OCI-LY3 (cell line): ENCODE results near the gene ELFN1.

Experiments used
- H2AFZ ChIP-seq: fragments of 200-600, 300-600 bp; shearing (Covaris generic); 2 replicates; pipeline ENCODE4 v1.6.0; 2014; ENCODE audit warnings: antibody characterized with exemption, low read depth, low read length
- H3K27ac ChIP-seq: fragments of 200-600, 300-600 bp; sonication (generic); 2 replicates; pipeline ENCODE4 v1.5.1; 2014; ENCODE audit warnings: mild to moderate bottlenecking, low read length, moderate library complexity, mixed read lengths
- H3K27me3 ChIP-seq: fragments of 200-600, 300-600 bp; sonication (generic); 2 replicates; pipeline ENCODE4 v1.6.1; 2014; ENCODE audit warnings: low read depth, low read length, mixed read lengths
- H3K36me3 ChIP-seq: fragments of 200-600, 300-600 bp; sonication (generic); replicated peaks from 2 replicates; pipeline ENCODE3; 2014; ENCODE audit warnings: low read depth, low read length, mixed read lengths
- H3K4me1 ChIP-seq: fragments of 300-600, 200-600 bp; sonication (generic); 2 replicates; pipeline ENCODE4 v1.6.1; 2014; ENCODE audit warnings: low read length, mixed read lengths
- H3K4me2 ChIP-seq: fragments of 200-600, 300-600 bp; sonication (generic); 2 replicates; pipeline ENCODE4 v1.6.1; 2014; ENCODE audit warnings: low read length, mixed read lengths
- H3K4me3 ChIP-seq: fragments of 300-600, 200-600 bp; sonication (generic); 2 replicates; pipeline ENCODE4 v1.5.1; 2014; ENCODE audit warnings: antibody characterized with exemption, mild to moderate bottlenecking, low read length, moderate library complexity
- H3K79me2 ChIP-seq: fragments of 300-600, 200-600 bp; shearing (Covaris generic); 2 replicates; pipeline ENCODE4 v1.6.1; 2014; ENCODE audit warnings: mild to moderate bottlenecking, low read length, mixed read lengths
- H3K9ac ChIP-seq: fragments of 300-600, 200-600 bp; shearing (Covaris generic); 2 replicates; pipeline ENCODE4 v1.6.0; 2014; ENCODE audit warnings: mild to moderate bottlenecking, low read length, moderate library complexity
- H3K9me3 ChIP-seq: fragments of 200-600, 300-600 bp; shearing (Covaris generic); 2 replicates; pipeline ENCODE4 v1.6.1; 2014; ENCODE audit warnings: low read length, mixed read lengths; ENCODE audit not compliant: insufficient read depth
- H4K20me1 ChIP-seq: fragments of 200-600, 300-600 bp; sonication (generic); 2 replicates; pipeline ENCODE4 v1.6.1; 2016; ENCODE audit warnings: low read length, mixed read lengths; ENCODE audit not compliant: insufficient read depth
- EZH2phosphoT487 ChIP-seq: fragments of 200-600 bp; shearing (Covaris generic); IDR thresholded peaks from 2 replicates; pipeline ENCODE4 v1.6.1; 2018; ENCODE audit warnings: antibody characterized with exemption, mixed run types, low read depth
- TF ChIP-seq, protein P1 (sequence below): fragments of 200-600, 300-600 bp; sonication (generic); IDR thresholded peaks from 2 replicates; pipeline ENCODE4 v1.5.1; 2014; ENCODE audit warnings: antibody characterized with exemption, low read length, low read depth

ELFN1 gene

DNA sequence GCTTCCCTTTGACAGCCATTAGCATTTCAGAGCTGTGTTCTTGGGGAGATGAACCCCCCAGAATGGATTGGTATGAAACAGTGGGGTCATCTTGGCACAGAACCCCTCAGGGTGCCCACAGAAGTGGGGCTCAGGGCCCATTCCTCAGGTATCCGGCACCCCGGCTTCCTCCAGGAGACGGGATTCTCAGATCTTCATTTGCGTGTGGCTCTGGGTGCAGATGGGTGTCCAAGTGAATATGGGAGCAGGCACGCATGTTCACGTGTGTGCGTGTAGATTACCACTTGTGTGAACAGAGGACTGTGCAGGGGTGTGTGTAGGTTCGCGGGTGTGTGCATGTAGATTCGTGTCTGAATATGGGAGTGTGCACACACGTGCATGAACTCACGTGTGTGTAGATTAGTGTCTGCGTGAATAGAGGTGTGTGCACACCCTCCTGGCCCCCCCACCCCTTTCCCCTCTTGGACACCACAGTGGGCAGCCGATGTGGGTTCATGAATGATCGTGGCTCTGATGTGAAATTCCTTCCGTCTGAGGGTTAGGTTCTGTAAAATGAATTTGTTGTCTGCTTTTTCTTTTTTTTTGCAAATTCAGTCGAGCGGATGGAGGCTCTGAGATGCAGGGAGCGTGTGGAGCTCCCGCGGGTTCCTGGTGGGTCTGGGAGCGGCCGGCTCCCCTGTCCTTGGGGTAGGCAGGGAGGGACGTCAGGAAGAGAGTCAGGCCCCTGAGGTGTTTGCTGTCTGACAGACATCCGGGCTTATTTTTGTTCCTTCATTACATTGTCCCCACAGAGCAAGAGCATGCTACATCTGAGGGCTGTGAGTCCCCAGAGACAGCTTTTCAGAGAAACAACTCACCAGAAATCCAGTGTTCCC is 7.4 kb downstream of the ELFN1 start:
- Histone ChIP-seq H3K79me2 (no peaks in the 10 kb centered on the region), H3K4me2 (no peak overlapping the region), H4K20me1 (no peaks in the 10 kb centered on the region), H3K9ac (no peak overlapping the region), H3K4me1 (no peaks in the 10 kb centered on the region), H2AFZ (no peak overlapping the region), H3K9me3 (no peaks in the 10 kb centered on the region), H3K27ac (no peak overlapping the region), H3K4me3 (no peak overlapping the region), H3K27me3 (no peaks in the 10 kb centered on the region), H3K36me3 (no peaks in the 10 kb centered on the region)
- TF ChIP-seq EZH2phosphoT487, result no peak
- TF ChIP-seq, protein P1, sequence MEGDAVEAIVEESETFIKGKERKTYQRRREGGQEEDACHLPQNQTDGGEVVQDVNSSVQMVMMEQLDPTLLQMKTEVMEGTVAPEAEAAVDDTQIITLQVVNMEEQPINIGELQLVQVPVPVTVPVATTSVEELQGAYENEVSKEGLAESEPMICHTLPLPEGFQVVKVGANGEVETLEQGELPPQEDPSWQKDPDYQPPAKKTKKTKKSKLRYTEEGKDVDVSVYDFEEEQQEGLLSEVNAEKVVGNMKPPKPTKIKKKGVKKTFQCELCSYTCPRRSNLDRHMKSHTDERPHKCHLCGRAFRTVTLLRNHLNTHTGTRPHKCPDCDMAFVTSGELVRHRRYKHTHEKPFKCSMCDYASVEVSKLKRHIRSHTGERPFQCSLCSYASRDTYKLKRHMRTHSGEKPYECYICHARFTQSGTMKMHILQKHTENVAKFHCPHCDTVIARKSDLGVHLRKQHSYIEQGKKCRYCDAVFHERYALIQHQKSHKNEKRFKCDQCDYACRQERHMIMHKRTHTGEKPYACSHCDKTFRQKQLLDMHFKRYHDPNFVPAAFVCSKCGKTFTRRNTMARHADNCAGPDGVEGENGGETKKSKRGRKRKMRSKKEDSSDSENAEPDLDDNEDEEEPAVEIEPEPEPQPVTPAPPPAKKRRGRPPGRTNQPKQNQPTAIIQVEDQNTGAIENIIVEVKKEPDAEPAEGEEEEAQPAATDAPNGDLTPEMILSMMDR, result no peak

DNA sequence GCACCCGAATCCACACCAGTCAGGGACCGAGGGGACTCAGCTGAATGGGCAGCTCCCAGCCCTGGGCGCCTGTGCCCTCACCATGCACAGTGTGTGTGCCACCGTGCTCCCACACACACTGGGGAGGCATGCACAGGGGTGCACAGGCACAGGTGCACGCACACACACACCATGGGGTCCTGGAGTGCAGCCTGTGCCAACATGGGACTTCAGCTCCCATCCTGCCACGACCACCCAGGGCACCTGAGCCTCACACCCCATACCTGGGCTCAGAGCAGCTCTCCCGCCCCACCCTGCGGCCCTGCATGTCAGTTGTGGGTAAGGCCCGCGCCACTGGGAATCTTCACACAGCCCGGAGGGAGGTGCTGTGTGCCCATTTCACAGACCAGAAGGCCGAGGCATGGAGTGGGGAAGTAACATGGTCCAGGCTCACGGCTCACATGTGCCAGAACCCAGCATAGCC is 8.0 kb downstream of the ELFN1 start:
- Histone ChIP-seq H3K27ac (no peak overlapping the region), H3K79me2 (no peaks in the 10 kb centered on the region), H3K9me3 (no peaks in the 10 kb centered on the region), H2AFZ (no peak overlapping the region), H3K36me3 (no peaks in the 10 kb centered on the region), H3K9ac (no peak overlapping the region), H3K27me3 (no peaks in the 10 kb centered on the region), H4K20me1 (no peaks in the 10 kb centered on the region), H3K4me1 (no peaks in the 10 kb centered on the region), H3K4me2 (no peak overlapping the region), H3K4me3 (no peak overlapping the region)
- TF ChIP-seq EZH2phosphoT487, result no peak
- TF ChIP-seq, protein P1, result no peak

DNA sequence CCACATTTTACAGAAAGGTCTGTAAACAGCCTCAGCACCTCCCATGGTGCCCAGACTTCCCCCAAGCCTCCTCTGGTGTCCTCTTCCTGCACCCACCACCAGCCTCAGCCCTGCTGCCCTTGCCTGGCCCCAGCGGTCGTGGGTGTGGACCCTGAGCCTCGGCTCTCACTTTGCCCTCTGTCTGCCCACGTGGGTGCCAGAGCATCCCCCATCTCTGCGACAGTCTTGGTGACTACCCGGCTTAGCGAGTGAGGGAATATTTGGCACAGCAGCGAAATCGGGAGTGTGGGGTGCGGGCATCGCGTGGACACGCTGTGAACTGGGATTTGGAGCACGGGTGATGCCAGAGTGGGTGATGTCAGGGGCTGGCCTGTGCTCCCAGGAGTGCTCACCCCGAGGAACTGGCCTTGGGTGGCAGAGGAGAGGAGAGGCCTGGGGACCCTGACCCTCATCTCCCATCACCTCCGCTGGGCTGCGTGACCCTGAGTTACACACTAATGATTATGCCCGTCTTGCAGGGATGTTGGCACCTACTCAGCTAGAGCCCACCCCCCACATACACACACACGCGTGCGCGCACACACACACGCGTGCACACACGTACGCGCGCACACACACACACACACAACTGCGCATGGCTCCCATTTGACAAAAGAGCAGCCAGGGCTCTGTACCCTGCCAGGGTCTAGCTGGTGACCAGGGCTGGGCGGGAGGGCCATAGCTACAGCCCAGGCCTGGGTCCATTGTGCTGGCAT is 8.7 kb downstream of the ELFN1 start:
- Histone ChIP-seq H3K27me3 (no peaks in the 10 kb centered on the region), H3K9me3 (no peaks in the 10 kb centered on the region)

More for the DNA sequence above, 8.7 kb downstream of the ELFN1 start:
- Histone ChIP-seq H3K9ac (no peak overlapping the region), H3K4me2 (no peak overlapping the region), H3K79me2 (no peaks in the 10 kb centered on the region), H3K36me3 (no peaks in the 10 kb centered on the region), H4K20me1 (no peaks in the 10 kb centered on the region), H3K4me1 (no peaks in the 10 kb centered on the region), H3K4me3 (no peak overlapping the region), H2AFZ (no peak overlapping the region), H3K27ac (no peak overlapping the region)
- no peak for TF ChIP-seq EZH2phosphoT487
- TF ChIP-seq, protein P1, result no peak
